Thoracic aorta (tissue), 2 donors: ENCODE data around the gene TGFBR2. TPM values are rescaled to one million over a fixed set of nuclear protein-coding genes. Genes with fewer than 3 reads are reported as not detected.

Experiments used
- ATAC-seq: fragments of 150-250 bp; one replicate; pipeline ENCODE4 v1.8.0; 2017; ENCODE audit warnings: low read depth; ENCODE audit not compliant: insufficient number of reproducible peaks, low FRiP score
- DNase-seq: peaks from one replicate; pipeline ENCODE4 v3.0.0-alpha.2; 2020; ENCODE audit warnings: low spot score
- H3K27ac ChIP-seq, 2 donors: fragments of 200-600 bp; sonication (generic); 1 replicate in 1 of 2; 2 replicates in 1 of 2; pipeline ENCODE4 v1.5.1; 2016; ENCODE audit warnings: mild to moderate bottlenecking in 2 of 2, moderate library complexity in 2 of 2
- H3K27me3 ChIP-seq: fragments of 200-600 bp; sonication (generic); replicated peaks from 2 replicates; pipeline ENCODE4 v1.6.0; 2016; ENCODE audit warnings: mild to moderate bottlenecking; ENCODE audit not compliant: insufficient read depth
- H3K36me3 ChIP-seq: fragments of 200-600 bp; sonication (generic); one replicate; pipeline ENCODE4 v1.5.1; 2016
- H3K4me1 ChIP-seq, 2 donors: fragments of 200-600 bp; sonication (generic); 1 replicate in 1 of 2; 2 replicates in 1 of 2; pipeline versions ENCODE4 v1.5.1 to v1.6.0; 2016; ENCODE audit warnings: low read depth in 2 of 2, mild to moderate bottlenecking in 1 of 2; ENCODE audit not compliant: control insufficient read depth in 1 of 2
- H3K4me3 ChIP-seq: fragments of 200-600 bp; sonication (generic); 2 replicates; pipeline ENCODE4 v1.5.1; 2016; ENCODE audit warnings: mild to moderate bottlenecking
- H3K9me3 ChIP-seq: fragments of 200-600 bp; sonication (generic); 2 replicates; pipeline ENCODE4 v1.5.1; 2016
- total RNA-seq, 2 donors: library from RNA; depleted of rRNA; stranded (reverse); fragments of >200 nt; gene quantifications; one replicate each; pipeline versions ENCODE4 v1.1.0 to v1.2.3, GENCODE V29; 2016
- TF ChIP-seq, protein P1 (sequence below): fragments of 200-600 bp; sonication (generic); IDR thresholded peaks from one replicate; pipeline ENCODE4 v1.5.1; 2019; ENCODE audit warnings: antibody characterized with exemption

Gene TGFBR2
- total RNA-seq, 2 donors from 2014 or later = 250 to 355 TPM

DNA sequence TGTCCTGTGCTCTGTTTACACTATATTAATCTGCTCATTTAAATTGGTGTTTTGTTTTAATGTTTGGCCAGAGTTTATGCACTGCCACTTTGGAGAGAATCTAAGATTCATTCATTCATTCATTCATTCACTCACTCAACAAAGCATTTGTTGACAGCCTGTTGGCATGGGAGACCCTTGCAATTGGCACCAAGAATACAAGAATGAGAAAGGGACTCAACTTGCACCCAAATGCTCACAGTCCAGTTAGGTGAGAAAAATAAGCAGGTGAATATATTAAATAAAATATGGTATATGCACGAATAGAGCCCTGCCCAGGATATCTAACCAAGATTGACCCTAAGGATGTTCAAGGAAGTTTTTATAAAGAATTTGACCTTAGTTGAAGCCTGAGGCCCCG, 80.4 kb downstream of the TGFBR2 start:
- peak overlapping the region; percentile 23 to 40 for H3K27ac ChIP-seq
- no peaks in the 10 kb centered on the region for H3K9me3 ChIP-seq
- no peak overlapping the region for H3K4me3 ChIP-seq
- DNase-seq (no peak), ATAC-seq (no peak)
- TF ChIP-seq, protein P1, sequence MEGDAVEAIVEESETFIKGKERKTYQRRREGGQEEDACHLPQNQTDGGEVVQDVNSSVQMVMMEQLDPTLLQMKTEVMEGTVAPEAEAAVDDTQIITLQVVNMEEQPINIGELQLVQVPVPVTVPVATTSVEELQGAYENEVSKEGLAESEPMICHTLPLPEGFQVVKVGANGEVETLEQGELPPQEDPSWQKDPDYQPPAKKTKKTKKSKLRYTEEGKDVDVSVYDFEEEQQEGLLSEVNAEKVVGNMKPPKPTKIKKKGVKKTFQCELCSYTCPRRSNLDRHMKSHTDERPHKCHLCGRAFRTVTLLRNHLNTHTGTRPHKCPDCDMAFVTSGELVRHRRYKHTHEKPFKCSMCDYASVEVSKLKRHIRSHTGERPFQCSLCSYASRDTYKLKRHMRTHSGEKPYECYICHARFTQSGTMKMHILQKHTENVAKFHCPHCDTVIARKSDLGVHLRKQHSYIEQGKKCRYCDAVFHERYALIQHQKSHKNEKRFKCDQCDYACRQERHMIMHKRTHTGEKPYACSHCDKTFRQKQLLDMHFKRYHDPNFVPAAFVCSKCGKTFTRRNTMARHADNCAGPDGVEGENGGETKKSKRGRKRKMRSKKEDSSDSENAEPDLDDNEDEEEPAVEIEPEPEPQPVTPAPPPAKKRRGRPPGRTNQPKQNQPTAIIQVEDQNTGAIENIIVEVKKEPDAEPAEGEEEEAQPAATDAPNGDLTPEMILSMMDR = no peak
- H3K27me3 ChIP-seq = no peaks in the 10 kb centered on the region
- H3K36me3 ChIP-seq = peaks cover 9% of the 10 kb centered on the region
- H3K4me1 ChIP-seq = peaks cover 62 to 96% of the 10 kb centered on the region in 2 donors

- Histone ChIP-seq H3K4me3 (no peak overlapping the region), H3K27ac (peak overlapping the region; percentile 75 to 85), H3K36me3 (peaks cover 9% of the 10 kb centered on the region), H3K4me1 (peaks cover 50 to 95% of the 10 kb centered on the region in 2 donors), H3K27me3 (no peaks in the 10 kb centered on the region), H3K9me3 (no peaks in the 10 kb centered on the region)
- ATAC-seq = no peak
- no peak for DNase-seq
- TF ChIP-seq, protein P1 = no peak
These were observed 81.6 kb downstream of the TGFBR2 start for GRCh38 chr3:30687930-30688570.

- H3K4me1 ChIP-seq = peaks cover 40 to 93% of the 10 kb centered on the region in 2 donors
- ATAC-seq (no peak), DNase-seq (no peak)
- H3K9me3 ChIP-seq = no peaks in the 10 kb centered on the region
- H3K4me3 ChIP-seq = peak overlapping the region; percentile 29
- TF ChIP-seq, protein P1 = no peak
- H3K27me3 ChIP-seq = no peaks in the 10 kb centered on the region
- peak overlapping the region; percentile 75 to 85 for H3K27ac ChIP-seq
- H3K36me3 ChIP-seq = peaks cover 9% of the 10 kb centered on the region
These were observed 82.6 kb downstream of the TGFBR2 start for GRCh38 chr3:30688776-30689641.

DNA sequence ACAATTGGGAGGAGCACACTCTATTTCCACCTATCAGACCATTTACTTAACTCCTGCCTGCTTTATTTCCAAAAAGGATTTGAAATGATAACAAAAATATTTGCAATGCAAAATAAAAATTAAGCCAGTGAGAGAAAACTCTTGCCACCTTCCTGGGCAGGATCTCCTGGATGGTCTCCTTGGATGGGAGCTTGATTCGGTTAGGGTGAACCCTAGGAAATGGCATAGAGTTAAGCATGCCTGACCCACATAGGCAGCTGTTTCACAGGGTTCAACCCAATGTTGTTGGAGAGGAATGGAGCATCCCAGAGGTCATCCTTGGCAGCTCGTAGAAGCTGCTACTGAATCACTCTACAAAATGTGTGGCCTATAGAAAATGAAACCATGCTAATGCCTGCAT, 83.8 kb downstream of the TGFBR2 start:
- Histone ChIP-seq H3K9me3 (no peaks in the 10 kb centered on the region), H3K4me1 (peaks cover 28 to 82% of the 10 kb centered on the region in 2 donors)

More for the DNA sequence above, 83.8 kb downstream of the TGFBR2 start:
- Histone ChIP-seq H3K27me3 (no peaks in the 10 kb centered on the region), H3K36me3 (peaks cover 17% of the 10 kb centered on the region), H3K27ac (peak overlapping the region; percentile 49 to 85), H3K4me3 (no peak overlapping the region)
- ATAC-seq (no peak), DNase-seq (no peak)
- TF ChIP-seq, protein P1 = no peak
